Liver (tissue), 9 donors: ENCODE data around the gene TWF2. TPM values are rescaled to one million over a fixed set of nuclear protein-coding genes. Genes with fewer than 3 reads are reported as not detected.

Experiments used
- DNase-seq: peaks from one replicate; pipeline ENCODE4 v3.0.0-alpha.2; 2017; ENCODE audit warnings: low spot score
- H3K27ac ChIP-seq, 2 donors: one replicate each; pipeline ENCODE4 v1.7.0; 2013; ENCODE audit warnings: inconsistent platforms in 2 of 2, low read length in 2 of 2, control low read depth in 1 of 2, low read depth in 1 of 2, mild to moderate bottlenecking in 1 of 2
- H3K27me3 ChIP-seq, 4 donors: one replicate each; pipeline versions ENCODE4 v1.6.1 to v1.7.0; 2013; ENCODE audit warnings: low read length in 3 of 4, inconsistent platforms in 1 of 4, mild to moderate bottlenecking in 1 of 4, moderate library complexity in 1 of 4; ENCODE audit not compliant: control insufficient read depth in 4 of 4, insufficient read depth in 4 of 4
- H3K36me3 ChIP-seq, 4 donors: one replicate each; pipeline versions ENCODE4 v1.6.1 to v1.7.0; 2013; ENCODE audit warnings: low read length in 3 of 4, mild to moderate bottlenecking in 3 of 4, low read depth in 1 of 4, moderate library complexity in 1 of 4; ENCODE audit not compliant: control insufficient read depth in 4 of 4, insufficient read depth in 3 of 4
- H3K4me1 ChIP-seq, 4 donors: one replicate each; pipeline versions ENCODE4 v1.6.1 to v1.7.0; 2013; ENCODE audit warnings: low read length in 3 of 4, mild to moderate bottlenecking in 3 of 4, moderate library complexity in 1 of 4; ENCODE audit not compliant: control insufficient read depth in 4 of 4, insufficient read depth in 4 of 4
- H3K4me3 ChIP-seq, 3 donors: one replicate each; pipeline versions ENCODE4 v1.6.1 to v1.7.0; 2013; ENCODE audit warnings: low read length in 3 of 3, control low read depth in 1 of 3, low read depth in 1 of 3, mild to moderate bottlenecking in 1 of 3
- H3K9ac ChIP-seq, 2 donors: one replicate each; pipeline ENCODE4 v1.7.0; 2013; ENCODE audit warnings: low read length in 2 of 2, mild to moderate bottlenecking in 2 of 2, moderate library complexity in 2 of 2, control low read depth in 1 of 2, low read depth in 1 of 2
- H3K9me3 ChIP-seq, 4 donors: one replicate each; pipeline versions ENCODE4 v1.6.1 to v1.7.0; 2013; ENCODE audit warnings: low read length in 3 of 4; ENCODE audit not compliant: control insufficient read depth in 4 of 4
- EGR1 ChIP-seq, 2 donors: IDR thresholded peaks; 2 replicates each; pipeline ENCODE4 v1.6.1; 2016 to 2018; ENCODE audit warnings: antibody characterized with exemption in 2 of 2, low read depth in 2 of 2
- FOXA1 ChIP-seq: IDR thresholded peaks from 2 replicates; pipeline ENCODE4 v1.6.1; 2016; ENCODE audit warnings: antibody characterized with exemption
- FOXA2 ChIP-seq: IDR thresholded peaks from 2 replicates; pipeline ENCODE4 v1.6.1; 2016; ENCODE audit warnings: antibody characterized with exemption
- GABPA ChIP-seq, 2 donors: IDR thresholded peaks in 1 of 2; conservative IDR thresholded peaks in 1 of 2; 2 replicates each; pipeline ENCODE4 v1.6.1; 2016; ENCODE audit warnings: antibody characterized with exemption in 2 of 2, mild to moderate bottlenecking in 1 of 2, moderate library complexity in 1 of 2
- HNF4A ChIP-seq, 2 donors: conservative IDR thresholded peaks; 2 replicates each; pipeline ENCODE4 v1.6.1; 2016; ENCODE audit warnings: antibody characterized with exemption in 2 of 2, mild to moderate bottlenecking in 2 of 2
- HNF4G ChIP-seq: IDR thresholded peaks from 2 replicates; pipeline ENCODE4 v1.6.1; 2016; ENCODE audit warnings: antibody characterized with exemption
- JUND ChIP-seq, 2 donors: IDR thresholded peaks; 2 replicates each; pipeline ENCODE4 v1.6.1; 2016; ENCODE audit warnings: antibody characterized with exemption in 2 of 2
- RAD21 ChIP-seq, 2 donors: IDR thresholded peaks; 2 replicates each; pipeline ENCODE4 v1.6.1; 2016; ENCODE audit warnings: antibody characterized with exemption in 2 of 2, mild to moderate bottlenecking in 2 of 2
- RXRA ChIP-seq, 2 donors: IDR thresholded peaks; 2 replicates each; pipeline ENCODE4 v1.6.1; 2017 to 2018; ENCODE audit warnings: antibody characterized with exemption in 2 of 2, mild to moderate bottlenecking in 1 of 2
- SP1 ChIP-seq: IDR thresholded peaks from 2 replicates; pipeline ENCODE4 v1.6.1; 2018; ENCODE audit warnings: antibody characterized with exemption, mild to moderate bottlenecking
- YY1 ChIP-seq: IDR thresholded peaks from 2 replicates; pipeline ENCODE4 v1.6.1; 2016; ENCODE audit warnings: antibody characterized with exemption, mild to moderate bottlenecking
- WGBS: extraction: QIAGEN DNeasy Blood & Tissue Kit; methylation state at CpG from one replicate; pipeline ENCODE4 v1.1.7; 2013; 5-methylcytosine and 5-hydroxymethylcytosine counted together
- polyA plus RNA-seq, 2 donors: library from polyadenylated mRNA; stranded (reverse) in 1 of 2; unstranded in 1 of 2; fragments of 200-250 nt in 1 of 2; fragments of >200 nt in 1 of 2; fragmentation: Nextera tagmentation in 1 of 2; extraction: Ambion mirVana in 1 of 2; gene quantifications; one replicate each; pipeline versions ENCODE4 v1.2.1 to v1.2.3, GENCODE V29; 2013 to 2015
- total RNA-seq, 2 donors: library from RNA; depleted of rRNA; stranded (reverse); fragments of >200 nt; gene quantifications; one replicate each; pipeline ENCODE4 v1.2.3, GENCODE V29; 2014
- TF ChIP-seq, protein P1 (sequence below): fragments of 150-350 bp; IDR thresholded peaks from 2 replicates; pipeline ENCODE4 v1.5.1; 2017; ENCODE audit warnings: improper control_type of control experiment, low read depth, low read length; ENCODE audit not compliant: missing input control
- TF ChIP-seq, protein P2 (sequence below): IDR thresholded peaks from 2 replicates; pipeline ENCODE4 v1.6.1; 2016; ENCODE audit warnings: antibody characterized with exemption
- TF ChIP-seq, protein P3 (sequence below): IDR thresholded peaks from 2 replicates; pipeline ENCODE4 v1.6.1; 2016; ENCODE audit warnings: antibody characterized with exemption
- TF ChIP-seq, protein P4 (sequence below): IDR thresholded peaks from 2 replicates; pipeline ENCODE4 v1.6.1; 2016; ENCODE audit warnings: antibody characterized with exemption, mild to moderate bottlenecking
- donor health status: healthy.
- donor health status: healthy.
- donor health status: healthy.
- donor health status: healthy.
- donor health status: healthy.

The TWF2 gene
- 10 to 100 TPM; 12.7 to 26.3 TPM for total RNA-seq
- 10 to 100 TPM; 12.0 to 22.6 TPM for polyA plus RNA-seq

DNA sequence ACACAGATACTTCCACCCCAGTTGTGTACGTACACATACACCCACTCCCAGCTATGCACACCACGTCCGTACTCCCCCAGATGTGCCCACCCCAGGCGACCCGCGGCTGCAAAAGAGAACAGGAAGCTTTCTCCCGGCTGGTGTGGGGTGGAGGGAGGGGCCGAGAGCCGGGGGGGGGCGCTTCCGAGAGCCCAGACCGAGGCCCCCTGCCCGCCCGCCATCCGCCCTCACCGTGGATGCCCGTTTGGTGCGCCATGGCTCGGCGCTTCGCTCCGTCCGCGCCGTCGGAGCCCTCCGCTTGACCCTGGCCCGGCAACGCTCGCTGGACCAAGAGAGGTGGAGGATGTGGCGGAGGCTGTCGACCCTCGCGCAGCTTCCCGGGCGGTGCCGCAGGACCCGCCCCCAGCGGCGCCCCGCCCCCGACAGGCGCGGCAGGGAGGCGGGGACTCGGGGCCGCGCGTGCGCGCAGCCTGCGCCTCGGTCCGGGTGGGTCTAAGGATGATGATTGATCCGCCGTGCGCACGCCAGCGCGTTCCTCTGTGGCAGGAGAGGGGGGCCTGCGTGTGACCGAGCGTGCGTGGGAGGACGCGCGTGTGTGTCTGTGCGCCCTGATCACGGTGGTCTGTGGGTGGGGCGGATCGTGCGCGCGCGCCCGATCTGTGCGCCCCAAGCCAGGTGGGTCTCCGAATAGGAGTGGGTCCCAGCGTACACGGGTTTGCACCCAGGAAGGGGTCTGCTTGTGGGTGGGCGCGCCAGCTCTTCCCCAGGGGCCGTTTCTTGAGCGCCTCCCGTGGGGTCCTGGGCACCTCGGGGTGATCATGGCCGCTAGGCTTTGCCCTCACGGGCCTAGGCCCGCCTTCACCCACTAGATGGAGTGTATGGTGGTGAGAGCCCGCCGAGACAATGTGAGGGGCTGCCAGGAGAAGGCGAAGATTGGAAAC is at the start of gene TWF2:
TSS of gene TWF2 (minus strand) at position 398 of the 941 bp plus-strand sequence. CDS start at position 256, 142 bp downstream.
- Histone ChIP-seq H3K27ac (peak within 1 kb of the TSS; percentile 88 to 90), H3K4me1 (peaks cover 15 to 60% (median 40%) of the 10 kb centered on the region in 4 donors), H3K9ac (peak within 1 kb of the TSS; percentile 29 to 55), H3K9me3 (no peaks in the 10 kb centered on the region), H3K36me3 (no peaks in the 10 kb centered on the region), H3K27me3 (no peaks in the 10 kb centered on the region), H3K4me3 (peak within 1 kb of the TSS; percentile 65 to 82 (median 72))
- TF ChIP-seq JUND (IDR thresholded peaks at IDR 0.05), result no peak
- TF ChIP-seq, protein P1, sequence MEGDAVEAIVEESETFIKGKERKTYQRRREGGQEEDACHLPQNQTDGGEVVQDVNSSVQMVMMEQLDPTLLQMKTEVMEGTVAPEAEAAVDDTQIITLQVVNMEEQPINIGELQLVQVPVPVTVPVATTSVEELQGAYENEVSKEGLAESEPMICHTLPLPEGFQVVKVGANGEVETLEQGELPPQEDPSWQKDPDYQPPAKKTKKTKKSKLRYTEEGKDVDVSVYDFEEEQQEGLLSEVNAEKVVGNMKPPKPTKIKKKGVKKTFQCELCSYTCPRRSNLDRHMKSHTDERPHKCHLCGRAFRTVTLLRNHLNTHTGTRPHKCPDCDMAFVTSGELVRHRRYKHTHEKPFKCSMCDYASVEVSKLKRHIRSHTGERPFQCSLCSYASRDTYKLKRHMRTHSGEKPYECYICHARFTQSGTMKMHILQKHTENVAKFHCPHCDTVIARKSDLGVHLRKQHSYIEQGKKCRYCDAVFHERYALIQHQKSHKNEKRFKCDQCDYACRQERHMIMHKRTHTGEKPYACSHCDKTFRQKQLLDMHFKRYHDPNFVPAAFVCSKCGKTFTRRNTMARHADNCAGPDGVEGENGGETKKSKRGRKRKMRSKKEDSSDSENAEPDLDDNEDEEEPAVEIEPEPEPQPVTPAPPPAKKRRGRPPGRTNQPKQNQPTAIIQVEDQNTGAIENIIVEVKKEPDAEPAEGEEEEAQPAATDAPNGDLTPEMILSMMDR, result peak; percentile 15
- TF ChIP-seq YY1, result peak; percentile 75
- TF ChIP-seq RAD21 (IDR thresholded peaks at IDR 0.05), result peak; percentile 11 to 48
- no peak for TF ChIP-seq FOXA1
- 1% methylated on average over 92 of the region's 92 CpGs for WGBS
- peak; percentile 81 for DNase-seq

DNA sequence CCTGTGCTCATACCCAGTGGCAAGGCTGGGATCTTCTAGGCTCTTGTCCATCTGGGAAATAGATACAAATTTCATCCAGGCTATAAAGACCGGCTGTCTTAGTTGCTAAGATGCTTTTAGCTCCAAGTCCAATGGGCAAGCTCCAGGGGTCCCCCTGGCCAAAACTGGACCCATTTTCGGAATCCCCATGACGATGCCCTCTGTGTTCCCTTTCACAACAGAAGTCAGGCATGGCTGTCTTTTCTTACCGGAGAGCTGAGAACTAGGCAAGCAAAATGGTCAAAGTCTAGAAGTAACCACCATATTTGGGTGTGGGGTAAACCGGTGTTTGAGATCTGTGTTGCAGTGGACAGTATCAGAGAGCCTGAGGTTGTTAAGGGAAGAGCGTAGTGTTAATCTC is 49.7 kb upstream of the TWF2 start:
- H3K9me3 ChIP-seq, result no peaks in the 10 kb centered on the region
- H3K27ac ChIP-seq, result peak overlapping the region; percentile 98 to 100
- H3K4me3 ChIP-seq, result peak overlapping the region; percentile 66 to 92 (median 67)
- peak overlapping the region in 1 of 2 donors; percentile 8 for H3K9ac ChIP-seq
- no peak for DNase-seq
- 71% methylated on average over 6 of the region's 6 CpGs for WGBS
- H3K27me3 ChIP-seq, result no peaks in the 10 kb centered on the region
- peaks cover 3 to 6% (median 5%) of the 10 kb centered on the region in 4 donors for H3K36me3 ChIP-seq
- peaks cover 17 to 76% (median 56%) of the 10 kb centered on the region in 4 donors for H3K4me1 ChIP-seq
- TF ChIP-seq SP1 (no peak), RAD21 (IDR thresholded peaks at IDR 0.05) (no peak), HNF4A (conservative IDR thresholded peaks at IDR 0.05) (no peak), EGR1 (IDR thresholded peaks at IDR 0.05; ENCODE audit: low read depth in 2 of 2) (no peak), HNF4G (no peak)
- TF ChIP-seq, protein P2, sequence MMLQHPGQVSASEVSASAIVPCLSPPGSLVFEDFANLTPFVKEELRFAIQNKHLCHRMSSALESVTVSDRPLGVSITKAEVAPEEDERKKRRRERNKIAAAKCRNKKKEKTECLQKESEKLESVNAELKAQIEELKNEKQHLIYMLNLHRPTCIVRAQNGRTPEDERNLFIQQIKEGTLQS, result no peak
- TF ChIP-seq, protein P1, result no peak

DNA sequence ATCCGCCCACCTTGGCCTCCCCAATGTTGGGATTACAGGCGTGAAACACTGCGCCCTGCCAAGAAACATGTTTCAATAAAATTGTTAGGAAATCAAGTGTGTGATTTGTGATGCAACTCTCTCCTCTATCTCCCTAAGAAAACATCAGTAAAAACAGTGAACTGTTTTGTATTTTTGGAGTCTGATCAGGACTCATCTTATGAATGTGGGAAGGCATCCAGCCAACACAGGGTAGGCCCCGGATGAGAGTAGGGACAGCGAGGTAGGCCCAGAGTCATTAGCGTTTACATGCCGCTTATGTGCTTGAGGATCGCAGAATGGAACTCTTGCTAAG is 47.8 kb upstream of the TWF2 start:
- Histone ChIP-seq H3K4me3 (peak overlapping the region; percentile 66 to 92 (median 67)), H3K27ac (peak overlapping the region; percentile 98 to 100), H3K27me3 (no peaks in the 10 kb centered on the region), H3K4me1 (peaks cover 11 to 73% (median 50%) of the 10 kb centered on the region in 4 donors), H3K36me3 (peaks cover 0 to 1% (median 0%) of the 10 kb centered on the region in 4 donors), H3K9ac (peak overlapping the region; percentile 94 to 95), H3K9me3 (no peaks in the 10 kb centered on the region)
- 30% methylated on average over 8 of the region's 8 CpGs for WGBS
- DNase-seq, result no peak
- TF ChIP-seq GABPA (IDR thresholded peaks at IDR 0.05 in 1 of 2, conservative IDR thresholded peaks at IDR 0.05 in 1 of 2) (peak in 1 of 2 donors; percentile 76), YY1 (peak; percentile 77), RXRA (IDR thresholded peaks at IDR 0.05) (peak; percentile 78 to 95), FOXA1 (peak; percentile 40), EGR1 (IDR thresholded peaks at IDR 0.05; ENCODE audit: low read depth in 2 of 2) (peak in 1 of 2 donors; percentile 72), FOXA2 (peak; percentile 70), JUND (IDR thresholded peaks at IDR 0.05) (peak; percentile 75 to 78)
- TF ChIP-seq, protein P3, sequence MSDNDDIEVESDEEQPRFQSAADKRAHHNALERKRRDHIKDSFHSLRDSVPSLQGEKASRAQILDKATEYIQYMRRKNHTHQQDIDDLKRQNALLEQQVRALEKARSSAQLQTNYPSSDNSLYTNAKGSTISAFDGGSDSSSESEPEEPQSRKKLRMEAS, result peak; percentile 77
- TF ChIP-seq, protein P4, sequence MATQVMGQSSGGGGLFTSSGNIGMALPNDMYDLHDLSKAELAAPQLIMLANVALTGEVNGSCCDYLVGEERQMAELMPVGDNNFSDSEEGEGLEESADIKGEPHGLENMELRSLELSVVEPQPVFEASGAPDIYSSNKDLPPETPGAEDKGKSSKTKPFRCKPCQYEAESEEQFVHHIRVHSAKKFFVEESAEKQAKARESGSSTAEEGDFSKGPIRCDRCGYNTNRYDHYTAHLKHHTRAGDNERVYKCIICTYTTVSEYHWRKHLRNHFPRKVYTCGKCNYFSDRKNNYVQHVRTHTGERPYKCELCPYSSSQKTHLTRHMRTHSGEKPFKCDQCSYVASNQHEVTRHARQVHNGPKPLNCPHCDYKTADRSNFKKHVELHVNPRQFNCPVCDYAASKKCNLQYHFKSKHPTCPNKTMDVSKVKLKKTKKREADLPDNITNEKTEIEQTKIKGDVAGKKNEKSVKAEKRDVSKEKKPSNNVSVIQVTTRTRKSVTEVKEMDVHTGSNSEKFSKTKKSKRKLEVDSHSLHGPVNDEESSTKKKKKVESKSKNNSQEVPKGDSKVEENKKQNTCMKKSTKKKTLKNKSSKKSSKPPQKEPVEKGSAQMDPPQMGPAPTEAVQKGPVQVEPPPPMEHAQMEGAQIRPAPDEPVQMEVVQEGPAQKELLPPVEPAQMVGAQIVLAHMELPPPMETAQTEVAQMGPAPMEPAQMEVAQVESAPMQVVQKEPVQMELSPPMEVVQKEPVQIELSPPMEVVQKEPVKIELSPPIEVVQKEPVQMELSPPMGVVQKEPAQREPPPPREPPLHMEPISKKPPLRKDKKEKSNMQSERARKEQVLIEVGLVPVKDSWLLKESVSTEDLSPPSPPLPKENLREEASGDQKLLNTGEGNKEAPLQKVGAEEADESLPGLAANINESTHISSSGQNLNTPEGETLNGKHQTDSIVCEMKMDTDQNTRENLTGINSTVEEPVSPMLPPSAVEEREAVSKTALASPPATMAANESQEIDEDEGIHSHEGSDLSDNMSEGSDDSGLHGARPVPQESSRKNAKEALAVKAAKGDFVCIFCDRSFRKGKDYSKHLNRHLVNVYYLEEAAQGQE, result peak; percentile 66
